GM21576 (cell line): ENCODE measurements around the gene MYL10.
"Not testable (repeated sequence)": the region's sequence is repeated elsewhere in the genome, so short reads cannot be mapped to it uniquely, and the experiment has no call there.

ENCODE experiments used
- ATAC-seq: cut with Tn5 transposase; IDR thresholded peaks from one replicate; pipeline ENCODE4 v1.9.1; 2021; ENCODE audit warnings: mild to moderate bottlenecking, moderate library complexity; ENCODE audit not compliant: unreplicated experiment

Gene MYL10

GRCh38 chr7:101657171-101657570 is 28.1 kb upstream of the MYL10 start:
- ATAC-seq = no peak

- no peak for ATAC-seq
These were observed 22.0 kb upstream of the MYL10 start for GRCh38 chr7:101651112-101651511.

- ATAC-seq = no peak
These were observed 21.5 kb upstream of the MYL10 start for GRCh38 chr7:101650579-101651081.

GRCh38 chr7:101647876-101648275 is 18.8 kb upstream of the MYL10 start:
- ATAC-seq = not testable (repeated sequence)

GRCh38 chr7:101645951-101646350 is 16.9 kb upstream of the MYL10 start:
- ATAC-seq = no peak

GRCh38 chr7:101644879-101645278 is 15.8 kb upstream of the MYL10 start:
- ATAC-seq = no peak

- not testable (repeated sequence) for ATAC-seq
These were observed 10.0 kb upstream of the MYL10 start for GRCh38 chr7:101639127-101639526.

GRCh38 chr7:101636822-101637623 is 7.9 kb upstream of the MYL10 start:
- no peak for ATAC-seq

- no peak for ATAC-seq
These were observed 6.4 kb upstream of the MYL10 start for GRCh38 chr7:101635484-101635883.

- no peak for ATAC-seq
These were observed 5.2 kb upstream of the MYL10 start for GRCh38 chr7:101634196-101634717.

- no peak for ATAC-seq
These were observed 4.4 kb upstream of the MYL10 start for GRCh38 chr7:101633511-101633910.

- ATAC-seq = no peak
These were observed 3.5 kb upstream of the MYL10 start for GRCh38 chr7:101632641-101633040.

- ATAC-seq = no peak
These were observed 2.2 kb upstream of the MYL10 start for GRCh38 chr7:101631224-101631714.

- no peak for ATAC-seq
These were observed 1.5 kb upstream of the MYL10 start for GRCh38 chr7:101630591-101630990.

GRCh38 chr7:101628522-101628921 is 574 bp downstream of the MYL10 start:
- no peak for ATAC-seq

GRCh38 chr7:101626758-101627157 is 2.3 kb downstream of the MYL10 start:
- ATAC-seq = no peak

GRCh38 chr7:101626069-101626671 is 2.9 kb downstream of the MYL10 start:
- ATAC-seq = no peak

GRCh38 chr7:101625031-101625791 is 3.9 kb downstream of the MYL10 start:
- ATAC-seq = no peak

- ATAC-seq = no peak
These were observed 4.7 kb downstream of the MYL10 start for GRCh38 chr7:101624246-101625001.

- no peak for ATAC-seq
These were observed 6.4 kb downstream of the MYL10 start for GRCh38 chr7:101622609-101623173.
